Stimulated activated CD4-positive, alpha-beta T cell treated with anti-CD3 and anti-CD28 coated beads, Interleukin-1b, Interleukin-23, amount 100 ng/mL, for 24 hours (primary cell): ENCODE measurements around the gene AGXT2.
"Not testable (repeated sequence)": the region's sequence is repeated elsewhere in the genome, so short reads cannot be mapped to it uniquely, and the experiment has no call there.

ENCODE experiments used
- DNase-seq, 4 experiments: peaks; one replicate each; pipeline ENCODE4 v3.0.0-alpha.2; 2020; ENCODE audit warnings: low read depth in 4 of 4, low spot score in 1 of 4

AGXT2 gene

DNA sequence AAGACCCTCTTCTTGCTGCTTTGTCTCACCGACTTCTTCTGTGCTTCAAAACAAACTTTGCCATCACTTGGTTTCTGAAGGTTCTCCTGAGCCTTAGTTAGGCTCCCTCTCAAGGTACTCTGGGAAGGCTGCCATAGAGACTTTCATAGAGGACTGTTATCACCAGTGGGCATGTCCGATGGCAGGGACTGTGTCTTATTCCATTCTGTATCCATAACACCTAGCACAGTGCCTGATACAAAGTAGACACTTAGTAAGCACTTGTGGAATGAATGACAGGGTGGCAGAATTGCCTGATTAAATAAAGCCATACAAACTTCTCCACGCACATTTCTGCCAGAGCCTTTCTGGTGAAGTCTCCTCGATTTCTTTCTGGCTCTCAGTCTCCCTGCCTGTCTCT is 32.7 kb downstream of the AGXT2 start:
- no peak for DNase-seq

DNA sequence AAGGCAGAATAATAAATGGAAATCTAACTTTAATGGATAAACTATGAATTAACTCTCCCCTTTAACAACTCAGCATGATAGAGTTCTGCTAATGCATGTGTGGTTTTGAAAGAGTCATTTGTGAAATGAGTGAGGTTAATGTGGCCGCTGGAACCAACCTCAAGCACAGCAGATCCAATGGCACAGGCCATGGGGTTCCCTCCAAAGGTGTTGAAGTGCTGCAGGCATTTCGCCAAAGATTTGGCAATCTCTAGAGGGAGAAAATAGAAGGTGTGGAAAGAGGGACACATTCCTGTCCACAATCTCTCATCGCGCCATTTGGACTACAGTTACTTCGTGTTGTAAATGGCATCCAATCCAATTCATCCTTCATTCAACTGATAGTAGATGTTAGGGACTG is 35.0 kb downstream of the AGXT2 start:
- DNase-seq = no peak

DNA sequence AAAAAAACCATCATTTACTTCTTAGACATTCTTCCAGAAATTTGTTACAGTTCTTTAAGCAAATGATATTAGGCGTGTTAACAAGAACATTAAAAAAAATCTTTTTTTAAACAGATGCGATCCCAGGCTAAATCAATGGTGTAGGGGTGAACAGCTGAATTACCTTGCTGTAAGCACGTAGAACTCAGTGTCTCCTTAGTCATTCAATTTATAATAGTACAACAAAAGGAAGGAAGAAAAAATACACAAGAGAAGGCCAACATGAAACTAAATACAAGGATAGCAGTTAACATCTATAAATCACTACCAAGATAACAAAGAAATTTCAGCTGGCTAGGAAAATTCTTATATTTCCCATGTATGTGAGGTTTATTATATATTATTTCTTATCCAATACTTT is 35.4 kb downstream of the AGXT2 start:
- DNase-seq = no peak

DNA sequence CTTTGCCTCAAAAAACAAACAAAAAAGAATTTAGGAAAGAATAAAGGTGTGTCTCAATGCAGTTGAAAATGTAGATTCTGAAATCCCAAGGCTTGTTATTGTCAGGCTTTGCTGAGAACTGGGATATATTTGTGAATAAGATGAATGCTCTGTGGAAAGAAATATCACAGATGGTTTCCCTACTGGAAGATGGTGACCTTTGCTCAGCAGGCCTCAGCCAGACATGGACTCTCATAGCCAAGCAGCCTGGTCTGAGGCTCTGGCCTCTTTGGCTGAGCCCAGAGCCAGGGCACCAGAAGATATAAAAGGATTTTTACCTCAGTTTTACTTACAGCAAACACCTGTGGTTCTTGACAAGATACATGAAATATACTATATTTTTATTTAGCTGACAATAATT is 37.1 kb downstream of the AGXT2 start:
- DNase-seq = no peak

DNA sequence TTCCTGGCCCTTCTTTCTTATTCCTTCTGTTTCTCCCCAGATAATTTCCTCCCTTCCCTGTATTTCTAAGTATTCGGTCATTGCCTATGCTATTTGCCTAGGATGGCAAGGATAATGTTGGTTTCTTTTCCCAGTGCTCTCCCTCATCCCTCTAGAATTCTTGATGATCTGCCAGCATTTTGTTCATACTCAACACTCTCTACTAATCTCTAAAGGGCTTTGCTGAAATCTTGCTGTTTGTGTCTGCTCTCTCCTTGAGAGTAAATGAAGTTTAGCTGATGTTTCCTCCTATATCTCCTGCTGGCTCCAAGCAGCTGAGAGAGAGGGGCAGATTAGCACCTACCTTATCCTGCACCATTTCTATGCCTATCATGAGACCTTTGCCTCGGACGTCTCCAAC is 38.1 kb downstream of the AGXT2 start:
- DNase-seq = no peak

DNA sequence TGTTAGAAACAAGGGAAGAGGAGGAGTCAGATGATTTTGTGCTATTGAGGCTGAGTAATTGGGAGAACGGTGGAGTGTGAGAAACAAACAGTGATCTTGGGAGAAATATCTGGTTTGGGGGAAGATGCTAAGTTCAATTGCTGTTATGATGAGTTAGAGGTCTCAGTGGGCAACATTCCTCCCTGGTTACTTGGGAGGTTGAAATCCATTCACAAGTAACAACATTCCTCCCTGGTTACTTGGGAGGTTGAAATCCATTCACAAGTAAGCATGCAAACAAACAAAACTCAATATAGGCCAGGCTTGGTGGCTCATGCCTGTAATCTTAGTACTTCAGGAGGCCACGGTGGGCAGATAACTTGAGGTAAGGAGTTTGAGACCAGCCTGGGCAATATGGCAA is 38.7 kb downstream of the AGXT2 start:
- DNase-seq = no peak

DNA sequence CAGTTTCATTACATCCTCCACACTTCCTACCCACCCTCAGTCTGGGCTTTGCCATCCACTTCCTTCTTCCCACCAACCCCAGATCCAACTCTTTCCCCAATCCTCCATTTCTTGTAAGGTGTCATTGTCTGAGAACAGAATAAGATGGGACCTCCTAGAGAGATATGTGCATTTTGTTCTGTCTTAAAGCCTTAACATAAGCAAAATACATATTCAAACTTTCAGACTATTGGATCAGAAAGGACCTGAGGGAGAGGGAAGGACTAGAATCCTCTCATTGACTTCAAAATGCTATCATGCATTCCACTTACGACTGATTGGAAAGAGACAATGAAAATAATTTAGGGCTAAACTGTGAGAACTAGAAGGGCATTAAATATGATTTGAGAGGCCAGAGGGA is 43.0 kb downstream of the AGXT2 start:
- no peak for DNase-seq

DNA sequence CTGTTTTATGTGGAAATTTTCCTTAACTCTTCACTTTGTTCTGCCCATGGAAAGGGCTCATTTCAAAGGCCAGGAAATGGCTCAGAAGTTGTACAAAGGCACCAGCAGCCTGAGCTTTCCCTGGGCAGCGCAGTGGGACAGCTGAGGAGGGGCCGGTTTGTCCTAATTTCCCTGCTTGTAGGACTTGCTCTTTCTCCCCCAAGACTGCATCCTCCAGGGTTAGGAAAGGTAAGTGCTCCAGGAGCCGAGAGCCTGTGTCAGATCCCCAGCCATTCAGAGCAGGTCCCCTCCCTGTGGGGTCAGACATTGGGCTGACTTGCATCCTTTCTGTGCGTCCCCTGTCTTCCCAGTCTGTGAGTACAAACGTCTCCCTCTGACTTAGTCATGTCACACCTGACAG is 43.5 kb downstream of the AGXT2 start:
- DNase-seq = no peak

DNA sequence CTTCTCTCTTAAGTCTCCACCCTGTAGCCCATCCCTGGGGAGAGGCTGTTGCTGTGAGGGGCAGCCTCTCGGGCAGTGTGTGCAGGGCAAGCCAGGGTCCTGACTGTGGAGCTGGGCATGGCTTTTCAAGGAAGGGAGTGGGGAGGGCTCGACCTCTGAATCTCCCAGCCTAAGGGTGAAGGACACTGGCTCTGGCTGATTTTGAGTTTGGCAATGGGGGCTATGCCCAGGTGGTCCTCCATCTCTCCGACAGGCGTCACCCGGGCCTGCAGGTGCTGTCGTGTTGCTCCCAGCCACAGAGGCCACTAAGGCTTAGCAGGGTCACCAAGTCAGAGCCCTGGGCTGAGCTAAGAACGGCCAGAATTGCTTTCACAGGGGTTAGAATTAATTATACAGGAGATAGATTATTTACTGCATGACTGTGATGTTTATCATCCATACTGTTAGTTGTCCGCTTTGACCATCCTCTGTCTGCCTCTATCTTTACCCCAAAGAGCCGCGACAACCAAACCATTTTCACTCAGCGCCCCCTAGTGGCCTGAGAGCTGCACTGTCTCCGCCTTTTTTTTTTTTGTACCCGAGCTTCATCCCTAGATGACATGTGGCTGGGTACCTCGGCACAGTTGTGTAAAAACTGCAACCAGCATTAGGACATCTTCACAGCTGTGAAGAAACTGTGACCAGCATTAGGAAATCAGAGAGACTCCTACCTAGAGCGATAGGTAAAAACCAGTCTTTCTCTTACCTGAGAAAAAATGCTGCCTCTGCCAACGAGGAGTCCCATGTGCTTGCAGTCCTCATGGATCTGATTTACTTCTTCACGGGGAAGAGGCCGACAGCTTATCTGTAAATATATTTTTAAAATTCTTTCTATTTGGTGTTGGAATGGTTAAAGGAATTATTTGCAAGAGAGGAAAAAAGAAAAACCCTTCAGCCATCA is 44.5 kb downstream of the AGXT2 start:
- peak; percentile 36 to 49 (median 37) for DNase-seq

DNA sequence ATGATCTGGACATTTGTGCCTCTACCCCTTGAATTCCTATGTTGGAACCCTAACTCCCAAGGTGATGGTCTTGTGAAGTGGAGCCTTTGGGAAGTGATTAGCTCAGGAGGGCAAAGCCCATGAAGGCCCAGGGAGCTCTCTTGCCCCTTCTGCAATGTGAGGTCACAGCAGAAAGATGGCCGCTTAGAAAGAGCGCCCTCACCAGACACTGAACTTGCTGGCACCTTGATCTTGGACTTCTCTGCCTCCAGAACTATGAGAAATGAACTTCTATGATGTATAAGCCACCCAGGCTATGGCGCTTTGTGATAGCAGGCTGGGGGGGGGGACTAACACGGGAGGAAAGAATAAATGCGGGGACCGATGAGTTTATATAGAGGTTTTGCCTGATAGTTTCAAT is 45.3 kb downstream of the AGXT2 start:
- no peak for DNase-seq

DNA sequence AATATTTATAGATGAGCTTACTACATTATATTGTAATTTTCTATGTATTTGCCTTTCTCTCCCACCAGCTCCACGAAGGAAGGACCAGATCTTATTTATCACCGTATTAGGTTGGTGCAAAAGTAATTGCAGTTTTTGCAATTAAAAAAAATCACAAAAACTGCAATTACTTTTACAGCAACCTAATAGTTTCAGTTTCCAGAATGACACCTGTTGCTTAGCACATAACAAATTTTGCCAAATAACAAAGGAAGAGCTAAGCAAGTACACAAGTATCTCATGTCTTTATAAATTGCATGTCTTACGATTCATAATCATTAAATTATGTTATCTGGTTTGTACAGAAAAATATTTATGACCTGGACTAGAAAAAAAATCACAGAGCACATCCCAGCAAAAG is 45.9 kb downstream of the AGXT2 start:
- DNase-seq = no peak

DNA sequence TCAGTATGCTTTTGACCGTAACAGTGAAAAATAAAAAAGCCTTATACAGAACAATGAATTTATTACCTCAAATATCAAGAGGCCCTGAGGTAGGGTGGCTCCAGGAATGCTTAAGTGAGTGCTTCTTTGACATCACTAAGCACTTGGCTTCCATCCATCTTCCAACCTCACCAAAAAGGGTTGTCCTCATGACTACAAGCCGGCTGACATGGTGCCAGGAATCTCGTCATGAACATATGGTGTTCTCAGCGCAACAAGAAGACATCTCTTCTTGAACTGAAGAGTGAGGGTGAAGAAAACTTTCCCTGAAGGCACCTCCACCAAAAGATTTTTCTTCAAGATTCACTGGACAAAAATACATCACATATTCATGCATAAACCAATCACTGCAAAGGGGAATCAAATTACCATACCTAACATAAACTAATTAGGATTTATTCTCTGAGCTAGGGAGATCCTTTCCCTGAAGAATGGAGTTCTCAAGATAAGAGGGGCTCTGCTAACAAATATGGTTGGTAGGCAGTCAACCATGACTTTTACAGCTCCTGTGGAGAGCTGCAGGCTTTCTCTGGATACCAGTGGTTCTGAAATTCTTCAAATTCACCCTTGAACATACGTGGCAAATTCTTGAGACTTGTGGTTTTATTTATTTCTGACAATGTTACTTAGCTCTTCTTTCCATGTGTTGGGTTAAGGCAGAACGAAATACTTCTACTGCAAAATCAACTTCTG is 49.5 kb downstream of the AGXT2 start:
- no peak for DNase-seq

DNA sequence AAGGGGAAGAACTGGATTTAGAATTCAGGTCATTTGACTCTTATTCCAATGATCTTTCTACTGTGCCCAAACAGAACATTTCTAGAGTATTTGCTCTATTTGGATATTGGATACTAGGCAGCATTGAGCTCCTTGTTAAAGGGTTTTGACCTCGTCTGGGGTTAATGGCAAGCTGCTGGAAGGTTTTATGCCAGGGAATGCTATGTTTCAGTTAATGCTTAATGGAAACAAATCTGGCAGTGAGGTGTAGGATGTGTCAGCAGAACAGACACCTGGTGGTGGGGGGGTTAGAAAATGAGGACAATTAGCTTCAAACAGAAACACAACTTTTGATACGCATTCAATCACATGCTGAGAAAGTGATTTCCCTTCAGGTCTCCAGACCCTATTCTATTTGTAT is 51.5 kb downstream of the AGXT2 start:
- DNase-seq = no peak

DNA sequence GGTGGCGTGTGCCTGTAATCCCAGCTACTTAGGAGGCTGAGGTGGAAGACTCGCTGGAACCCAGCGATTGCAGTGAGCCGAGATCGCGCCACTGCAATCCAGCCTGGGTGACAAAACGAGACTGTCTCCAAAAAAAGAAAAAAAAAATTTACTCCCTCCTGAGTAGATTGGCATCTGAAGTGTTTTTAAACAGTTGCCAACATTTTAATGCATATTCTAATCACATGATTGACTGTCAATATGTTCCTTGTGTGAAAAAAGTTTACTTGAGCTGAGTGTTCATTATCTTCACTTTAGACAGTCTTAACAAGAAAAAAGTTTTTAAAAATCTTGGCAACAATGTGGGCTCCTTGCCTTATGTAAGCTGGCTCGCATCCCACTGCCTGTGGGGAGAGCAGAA is 53.8 kb downstream of the AGXT2 start:
- no peak for DNase-seq

DNA sequence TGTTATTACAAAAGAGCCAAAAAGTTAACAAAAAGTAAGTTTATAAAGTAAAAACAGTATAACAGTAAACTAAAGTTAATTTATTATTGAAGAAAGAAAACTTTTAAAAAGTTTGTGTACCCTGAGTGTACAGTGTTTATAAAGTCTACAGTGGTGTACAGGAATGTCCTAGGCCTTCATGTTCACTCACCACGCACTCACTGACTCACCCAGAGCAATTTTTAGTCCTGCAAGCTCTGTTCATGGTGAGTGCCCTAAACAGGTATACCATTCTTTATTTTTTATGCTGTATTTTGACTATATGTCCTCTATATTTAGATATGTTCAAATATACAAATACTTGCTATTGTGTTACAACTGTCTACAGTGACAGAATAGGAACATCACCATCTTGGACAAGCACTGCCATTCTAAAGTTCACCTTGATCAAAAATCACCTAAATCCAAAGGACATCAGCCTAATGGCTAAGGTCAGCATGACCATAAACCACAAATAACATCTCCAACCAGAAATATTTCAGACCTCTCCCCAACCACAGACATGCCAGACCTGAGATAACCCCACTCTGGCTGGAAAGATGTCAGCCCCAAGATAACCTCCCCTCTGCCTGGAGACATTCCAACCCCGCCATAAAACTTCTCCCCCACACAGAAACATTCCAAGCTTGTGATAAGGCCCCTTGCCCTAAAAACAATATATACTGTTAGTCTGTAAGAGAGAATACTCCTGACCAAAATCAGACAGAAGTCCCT is 56.1 kb downstream of the AGXT2 start:
- DNase-seq = no peak

DNA sequence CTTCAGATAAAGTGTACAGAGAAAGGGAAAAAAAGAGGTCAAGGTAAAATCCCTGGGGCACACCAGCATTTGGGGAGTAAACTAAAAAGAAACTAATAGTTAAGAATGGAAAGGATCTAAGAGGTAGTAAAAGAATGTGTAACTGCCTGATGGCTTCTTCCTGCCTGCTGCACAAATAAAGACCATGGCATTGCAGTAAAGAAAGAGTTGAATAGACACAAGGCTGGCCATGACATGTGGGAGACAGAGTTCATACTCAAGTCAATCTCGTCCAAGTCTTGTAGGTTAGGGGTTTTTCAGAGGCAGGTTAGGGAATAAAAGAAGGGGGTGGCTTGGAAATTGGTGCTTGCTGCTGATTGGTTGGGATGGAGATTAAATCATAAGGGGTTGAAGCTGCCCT is 60.8 kb downstream of the AGXT2 start:
- no peak for DNase-seq

DNA sequence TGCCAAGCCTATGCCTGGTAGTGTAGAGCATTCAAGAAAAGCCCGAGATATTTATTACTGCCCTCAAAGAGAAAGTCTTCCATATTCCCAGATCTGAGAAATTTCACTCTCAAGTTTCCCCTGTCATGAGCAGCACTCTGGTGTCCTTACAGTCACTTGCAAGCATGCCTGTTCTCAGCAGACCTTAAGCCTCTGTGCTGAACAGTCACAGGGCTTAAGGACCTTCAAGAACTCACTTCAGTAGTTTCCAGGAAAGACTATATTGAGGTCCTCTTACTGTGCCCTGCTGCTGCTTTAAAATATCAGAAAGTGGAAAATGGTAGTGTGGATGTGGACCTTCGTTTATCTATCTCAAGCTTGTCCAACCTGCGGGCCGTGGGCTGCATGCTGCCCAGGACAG is 64.9 kb downstream of the AGXT2 start:
- DNase-seq = no peak

DNA sequence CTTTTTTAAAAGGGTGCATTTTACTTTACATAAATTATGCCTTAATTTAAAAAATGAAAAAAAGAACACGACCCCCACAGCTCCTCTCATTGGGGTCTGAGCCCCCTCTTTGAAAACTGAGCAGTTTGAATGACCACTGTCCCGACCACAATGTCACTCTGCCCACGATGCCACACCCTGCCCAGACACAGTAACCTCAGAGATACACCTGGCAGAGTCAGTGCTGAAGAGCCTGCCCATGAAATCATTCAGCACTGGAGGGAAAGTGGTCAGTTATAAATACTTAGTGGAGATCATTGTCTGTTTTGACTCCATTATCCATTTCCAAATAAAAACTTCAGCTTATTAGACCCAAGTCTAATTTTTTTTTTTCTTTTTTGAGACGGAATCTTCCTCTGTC is 69.1 kb downstream of the AGXT2 start:
- DNase-seq = no peak

DNA sequence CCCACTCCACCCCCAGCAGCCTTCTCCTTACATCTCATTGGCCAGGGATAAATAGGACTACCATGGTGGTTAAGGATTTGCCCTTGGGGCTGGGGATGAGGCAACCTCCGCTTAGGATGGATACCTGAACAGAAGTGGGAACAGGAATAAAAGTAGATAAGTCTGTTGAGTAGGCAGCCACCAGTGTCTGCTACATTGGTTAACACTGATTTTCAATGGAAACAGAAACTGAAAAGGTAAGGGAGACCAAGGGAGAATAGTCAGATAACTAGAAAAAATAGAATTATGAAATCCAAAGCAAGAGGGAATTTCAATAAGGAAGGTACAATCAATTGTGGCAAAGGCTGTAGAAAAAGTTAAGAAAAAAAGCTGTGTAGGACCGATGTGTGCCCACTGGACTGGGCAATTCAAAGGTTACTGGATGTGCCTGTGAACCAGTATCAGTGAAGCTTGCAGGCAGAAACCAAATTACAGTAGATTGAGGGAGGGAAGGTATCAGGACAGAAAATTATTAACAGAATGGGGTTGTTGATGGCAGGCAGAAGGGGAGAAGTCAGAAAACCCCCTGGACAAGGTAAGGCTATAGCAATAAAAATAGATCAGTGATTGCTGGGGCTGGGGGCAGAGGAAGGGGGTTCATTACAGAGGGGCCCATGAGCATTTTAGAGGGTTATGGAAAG is 69.7 kb downstream of the AGXT2 start:
- no peak for DNase-seq

DNA sequence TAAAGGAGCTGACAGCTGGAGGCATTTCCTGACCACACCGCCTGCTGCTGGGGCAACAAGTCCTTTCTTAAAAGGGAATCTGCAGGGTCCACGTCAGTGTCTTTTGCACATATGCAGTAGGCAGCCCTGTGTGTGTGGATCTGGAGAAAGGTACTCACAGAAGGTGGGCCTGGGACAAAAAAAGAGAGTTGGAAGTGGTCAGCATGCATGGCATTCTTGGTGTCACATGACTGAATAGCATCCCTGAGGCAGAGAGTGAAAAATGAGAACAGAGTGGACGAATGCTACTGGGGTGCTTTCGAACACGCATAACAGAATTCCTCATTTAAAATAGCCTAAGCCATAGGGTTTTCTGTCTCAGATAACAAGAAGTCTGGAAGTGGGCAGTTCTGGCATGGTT is 71.4 kb downstream of the AGXT2 start:
- no peak for DNase-seq

DNA sequence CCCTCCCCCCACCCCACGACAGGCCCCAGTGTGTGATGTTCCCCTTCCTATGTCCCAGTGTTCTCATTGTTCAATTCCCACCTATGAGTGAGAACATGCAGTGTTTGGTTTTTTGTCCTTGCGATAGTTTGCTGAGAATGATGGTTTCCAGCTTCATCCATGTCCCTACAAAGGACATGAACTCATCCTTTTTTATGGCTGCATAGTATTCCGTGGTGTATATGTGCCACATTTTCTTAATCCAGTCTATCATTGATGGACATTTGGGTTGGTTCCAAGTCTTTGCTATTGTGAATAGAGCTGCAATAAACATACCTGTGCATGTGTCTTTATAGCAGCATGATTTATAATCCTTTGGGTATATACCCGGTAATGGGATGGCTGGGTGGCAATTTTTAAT is 76.1 kb downstream of the AGXT2 start:
- not testable (repeated sequence) for DNase-seq
